Caco-2 (cell line): ENCODE results near the gene ACOXL. TPM values are rescaled to one million over a fixed set of nuclear protein-coding genes. Genes with fewer than 3 reads are reported as not detected.

Experiments used
- BruUV-seq: library from RNA; stranded (reverse); fragments of 400-500 nt; replicated peaks from 2 replicates; lab custom pipeline; 2021; lab: Mats Ljungman, UMichigan
- CTCF ChIA-PET: fragments of 300-600 bp; sonication (Branson Sonifier 250); formaldehyde crosslinking; loops from one replicate; lab custom pipeline; 2022; ENCODE audit warnings: antibody characterized with exemption; lab: Charles Lee
- POLR2A ChIA-PET: fragments of 300-600 bp; sonication (Branson Sonifier 250); formaldehyde crosslinking; loops from one replicate; lab custom pipeline; 2022; ENCODE audit warnings: antibody characterized with exemption; lab: Charles Lee
- DNase-seq, 2 experiments: peaks; one replicate each; pipeline versions ENCODE4 v3.0.0 to v3.0.0-alpha.2; 2020 to 2022
- H3K27me3 ChIP-seq: replicated peaks from 2 replicates; pipeline ENCODE4 v1.6.0; 2011; ENCODE audit warnings: low read length; ENCODE audit not compliant: control insufficient read depth, insufficient read depth
- H3K36me3 ChIP-seq: 2 replicates; pipeline ENCODE4 v1.5.1; 2011; ENCODE audit warnings: low read length; ENCODE audit not compliant: control insufficient read depth, insufficient read depth
- H3K4me1 ChIP-seq: fragments of 250-450 bp; sonication (Bioruptor Pico); 2 replicates; pipeline ENCODE4 v1.5.1; 2020; ENCODE audit warnings: mild to moderate bottlenecking
- H3K4me3 ChIP-seq: 2 replicates; pipeline ENCODE4 v1.5.1; 2011; ENCODE audit warnings: low read depth, mild to moderate bottlenecking, control low read depth, low read length
- H3K9me3 ChIP-seq: fragments of 250-450 bp; sonication (Bioruptor Pico); 2 replicates; pipeline ENCODE4 v1.5.1; 2020; ENCODE audit warnings: mild to moderate bottlenecking, moderate library complexity
- H3K27ac Mint-ChIP-seq: one replicate; pipeline ENCODE4 v1.8.0; 2022; ENCODE audit warnings: mixed read lengths; ENCODE audit not compliant: unreplicated experiment
- H3K27me3 Mint-ChIP-seq: one replicate; pipeline ENCODE4 v1.8.0; 2022; ENCODE audit warnings: mixed read lengths; ENCODE audit not compliant: insufficient read depth, unreplicated experiment
- H3K36me3 Mint-ChIP-seq: one replicate; pipeline ENCODE4 v1.8.0; 2022; ENCODE audit warnings: mild to moderate bottlenecking, mixed read lengths; ENCODE audit not compliant: insufficient read depth, unreplicated experiment
- H3K4me1 Mint-ChIP-seq: one replicate; pipeline ENCODE4 v1.8.0; 2022; ENCODE audit warnings: low read depth, mixed read lengths; ENCODE audit not compliant: unreplicated experiment
- H3K4me3 Mint-ChIP-seq: one replicate; pipeline ENCODE4 v1.8.0; 2022; ENCODE audit warnings: mild to moderate bottlenecking, moderate library complexity, mixed read lengths; ENCODE audit not compliant: unreplicated experiment
- H3K9me3 Mint-ChIP-seq: one replicate; pipeline ENCODE4 v1.8.0; 2022; ENCODE audit warnings: mixed read lengths; ENCODE audit not compliant: unreplicated experiment
- CTCF ChIP-seq, 2 experiments: fragments of 200-600 bp in 1 of 2; IDR thresholded peaks; 1 replicate in 1 of 2; 2 replicates in 1 of 2; pipeline versions ENCODE4 v1.5.1 to v1.8.0; 2011 to 2022; ENCODE audit warnings: antibody characterized with exemption in 1 of 2, control low read depth in 1 of 2, inconsistent platforms in 1 of 2, low read depth in 1 of 2, low read length in 1 of 2, mild to moderate bottlenecking in 1 of 2, moderate library complexity in 1 of 2; ENCODE audit not compliant: insufficient read depth in 1 of 2, severe bottlenecking in 1 of 2, unreplicated experiment in 1 of 2
- intact Hi-C: fragments of 100-400 bp; cut with micrococcal nuclease; formaldehyde crosslinking; loops from one replicate; pipeline ENCODE4 v1.10.0; 2022; ENCODE audit not compliant: unreplicated experiment
- total RNA-seq: library from RNA; stranded (reverse); gene quantifications from 2 replicates; pipeline ENCODE4 v1.2.3, GENCODE V29; 2022

ACOXL gene
- total RNA-seq, 1 experiment from 2014 or later: 2.6 TPM

- H3K27me3 ChIP-seq: no peaks in the 10 kb centered on the region
- peaks cover 8% of the 10 kb centered on the region for H3K4me1 ChIP-seq
- Mint-ChIP-seq H3K4me3 (no peak overlapping the region), H3K4me1 (peaks cover 8% of the 10 kb centered on the region), H3K27ac (no peak overlapping the region), H3K9me3 (no peaks in the 10 kb centered on the region), H3K27me3 (no peaks in the 10 kb centered on the region), H3K36me3 (peaks cover 4% of the 10 kb centered on the region)
- no peak for TF ChIP-seq CTCF (IDR thresholded peaks at IDR 0.05; ENCODE audit: insufficient read depth in 1 of 2, low read depth in 1 of 2, low read length in 1 of 2, severe bottlenecking in 1 of 2, unreplicated experiment in 1 of 2)
- no TSS peak for BruUV-seq
- POLR2A ChIA-PET: no interaction called here
- H3K4me3 ChIP-seq: no peak overlapping the region
- CTCF ChIA-PET: no interaction called here
- intact Hi-C loops: no loop called here
- H3K36me3 ChIP-seq: no peaks in the 10 kb centered on the region
- H3K9me3 ChIP-seq: no peaks in the 10 kb centered on the region
- no peak for DNase-seq
These were observed 313.5 kb downstream of the ACOXL start for GRCh38 chr2:111045771-111046444.

- no peaks in the 10 kb centered on the region for H3K9me3 ChIP-seq
- BruUV-seq: no TSS peak
- no peak for TF ChIP-seq CTCF (IDR thresholded peaks at IDR 0.05; ENCODE audit: insufficient read depth in 1 of 2, low read depth in 1 of 2, low read length in 1 of 2, severe bottlenecking in 1 of 2, unreplicated experiment in 1 of 2)
- Mint-ChIP-seq H3K9me3 (no peaks in the 10 kb centered on the region), H3K27ac (no peak overlapping the region), H3K4me1 (peaks cover 10% of the 10 kb centered on the region), H3K4me3 (no peak overlapping the region), H3K36me3 (peaks cover 4% of the 10 kb centered on the region), H3K27me3 (no peaks in the 10 kb centered on the region)
- intact Hi-C loops: no loop called here
- no peaks in the 10 kb centered on the region for H3K27me3 ChIP-seq
- DNase-seq: no peak
- peaks cover 11% of the 10 kb centered on the region for H3K4me1 ChIP-seq
- ChIA-PET CTCF (no interaction called here), POLR2A (no interaction called here)
- no peaks in the 10 kb centered on the region for H3K36me3 ChIP-seq
- no peak overlapping the region for H3K4me3 ChIP-seq
These were observed 314.3 kb downstream of the ACOXL start for GRCh38 chr2:111046670-111047069.

GRCh38 chr2:111048856-111049768 lies 316.7 kb downstream of the ACOXL start:
- Histone ChIP-seq H3K27me3 (no peaks in the 10 kb centered on the region), H3K36me3 (no peaks in the 10 kb centered on the region), H3K4me3 (no peak overlapping the region), H3K4me1 (peaks cover 11% of the 10 kb centered on the region), H3K9me3 (no peaks in the 10 kb centered on the region)
- POLR2A ChIA-PET: no interaction called here
- H3K9me3 Mint-ChIP-seq: no peaks in the 10 kb centered on the region
- intact Hi-C loops: no loop called here
- TF ChIP-seq CTCF (IDR thresholded peaks at IDR 0.05; ENCODE audit: insufficient read depth in 1 of 2, low read depth in 1 of 2, low read length in 1 of 2, severe bottlenecking in 1 of 2, unreplicated experiment in 1 of 2): no peak
- DNase-seq: no peak
- no peak overlapping the region for H3K27ac Mint-ChIP-seq
- no peak overlapping the region for H3K4me3 Mint-ChIP-seq
- H3K27me3 Mint-ChIP-seq: no peaks in the 10 kb centered on the region
- no TSS peak for BruUV-seq
- H3K36me3 Mint-ChIP-seq: no peaks in the 10 kb centered on the region
- CTCF ChIA-PET: interaction anchor here (0.7 kb wide), 1 partner anchor 16 kb away, joined by 3 read pairs; no protein-coding TSS in a partner anchor
- H3K4me1 Mint-ChIP-seq: peaks cover 10% of the 10 kb centered on the region
